Measurements from ENCODE around the gene CNPY1. TPM values are rescaled to one million over a fixed set of nuclear protein-coding genes. Genes with fewer than 3 reads are reported as not detected.

CNPY1 gene
- total and polyA plus RNA-seq, 9 of the 15 experiments (the other 6 are each of a cell fraction or from before 2014, with no cell fraction given), result not detected

DNA sequence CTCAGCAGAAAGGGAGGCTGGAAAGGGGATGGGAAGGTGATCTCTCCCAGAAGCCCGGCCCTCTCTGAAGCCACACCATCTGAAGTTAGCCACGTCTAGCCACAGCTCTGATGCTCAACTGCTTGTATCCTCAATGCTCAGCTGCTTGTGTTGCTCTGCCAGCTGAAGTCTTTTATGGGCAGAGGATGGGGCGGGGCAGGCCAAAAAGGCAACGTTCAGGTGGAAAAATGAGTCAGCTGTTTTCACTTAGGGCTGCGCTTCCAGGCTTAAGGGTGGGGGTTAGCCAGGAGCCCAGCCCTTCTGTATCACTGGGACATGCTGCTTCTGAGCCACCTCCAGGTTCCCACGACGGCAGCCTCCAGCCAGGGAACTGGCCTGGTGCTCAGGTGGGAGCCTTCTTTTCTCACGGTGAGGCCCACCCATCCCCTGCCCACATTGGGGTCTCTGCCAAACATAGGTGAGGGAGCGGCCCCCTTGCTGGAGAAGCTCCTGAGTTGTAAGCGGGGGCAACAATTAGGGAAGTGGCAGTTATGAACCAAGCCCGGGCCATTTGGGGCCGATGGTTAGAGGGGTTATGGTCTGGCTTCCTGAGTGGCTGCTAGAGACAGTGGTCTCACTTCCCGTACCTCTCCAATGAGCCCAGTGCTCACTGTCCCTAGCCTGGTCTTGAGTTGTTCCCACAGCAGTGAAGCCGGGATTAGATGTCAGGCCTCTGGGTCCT is 44.9 kb upstream of the CNPY1 start (continued):
- TF ChIP-seq, protein P1, sequence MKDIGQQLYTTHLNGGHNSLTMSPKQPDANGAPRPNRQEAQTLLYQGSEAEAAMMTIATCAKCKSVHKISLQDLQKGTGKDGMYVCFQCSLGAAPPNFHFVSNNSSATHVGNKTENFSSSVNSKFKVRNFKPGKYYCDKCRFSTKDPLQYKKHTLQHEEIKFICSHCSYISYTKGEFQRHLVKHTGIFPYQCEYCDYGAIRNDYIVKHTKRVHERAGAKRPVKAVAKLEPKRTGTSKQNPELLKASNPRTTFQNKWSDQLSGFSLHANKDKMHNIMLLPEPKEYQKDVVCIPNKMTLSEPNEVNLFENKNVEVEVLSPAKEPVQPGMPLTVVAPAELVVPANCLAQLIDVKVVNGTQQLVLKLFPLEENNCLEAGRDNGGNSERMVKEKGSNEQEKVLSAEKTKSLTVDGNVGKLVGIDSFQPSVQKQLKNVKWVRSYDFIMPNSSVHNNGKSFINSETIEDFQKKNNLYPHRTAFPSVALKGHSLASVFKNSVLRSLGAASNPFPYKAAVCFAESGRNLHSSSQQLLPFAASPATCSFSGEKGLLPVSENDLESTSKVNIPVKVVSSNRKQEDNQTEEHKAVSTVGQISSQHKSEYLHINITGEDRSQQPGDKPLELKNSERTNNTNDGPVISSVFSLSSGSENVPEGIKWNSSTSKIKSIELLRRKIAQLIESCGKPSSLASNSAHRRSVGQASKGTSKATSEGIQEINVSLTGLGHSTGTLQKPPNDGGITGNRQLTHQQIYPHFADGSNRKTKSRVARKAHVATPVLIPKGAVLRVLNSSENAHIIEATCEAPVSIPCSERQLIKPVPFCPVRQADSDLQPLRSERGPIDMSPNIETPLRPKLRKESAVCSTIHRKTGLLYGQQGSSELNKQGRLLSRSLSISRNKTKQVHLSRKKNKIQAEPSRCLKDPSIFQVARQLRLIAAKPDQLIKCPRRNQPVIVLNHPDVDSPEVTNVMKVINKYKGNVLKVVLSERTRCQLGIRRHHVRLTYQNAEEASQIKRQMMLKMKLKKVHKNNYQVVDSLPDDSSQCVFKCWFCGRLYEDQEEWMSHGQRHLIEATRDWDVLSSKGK (CRISPR knock-in tag; IDR thresholded peaks at IDR 0.05), result no peak
- TF ChIP-seq JUND (IDR thresholded peaks at IDR 0.05; ENCODE audit: borderline replicate concordance, low read depth, low read length) (no peak), JUND (tag; IDR thresholded peaks at IDR 0.05; ENCODE audit: borderline replicate concordance, low read depth, low read length) (no peak), NFE2L1 (tag; IDR thresholded peaks at IDR 0.05; ENCODE audit: borderline replicate concordance, low read depth) (no peak), ZNF253 (CRISPR knock-in tag; conservative IDR thresholded peaks at IDR 0.05) (no peak), ZFP36 (IDR thresholded peaks at IDR 0.05; ENCODE audit: low read depth, low read length, partially characterized antibody) (no peak), DACH1 (IDR thresholded peaks at IDR 0.05; ENCODE audit: partially characterized antibody) (peak; percentile 41), ZNF316 (IDR thresholded peaks at IDR 0.05) (peak; percentile 96), CAMTA2 (CRISPR knock-in tag; conservative IDR thresholded peaks at IDR 0.05) (no peak), L3MBTL2 (IDR thresholded peaks at IDR 0.05) (peak; percentile 38; the same call in 1 of the 2 replicates), NFIX (CRISPR knock-in tag; IDR thresholded peaks at IDR 0.05; ENCODE audit: low read depth) (no peak)
- TF ChIP-seq, protein P2, sequence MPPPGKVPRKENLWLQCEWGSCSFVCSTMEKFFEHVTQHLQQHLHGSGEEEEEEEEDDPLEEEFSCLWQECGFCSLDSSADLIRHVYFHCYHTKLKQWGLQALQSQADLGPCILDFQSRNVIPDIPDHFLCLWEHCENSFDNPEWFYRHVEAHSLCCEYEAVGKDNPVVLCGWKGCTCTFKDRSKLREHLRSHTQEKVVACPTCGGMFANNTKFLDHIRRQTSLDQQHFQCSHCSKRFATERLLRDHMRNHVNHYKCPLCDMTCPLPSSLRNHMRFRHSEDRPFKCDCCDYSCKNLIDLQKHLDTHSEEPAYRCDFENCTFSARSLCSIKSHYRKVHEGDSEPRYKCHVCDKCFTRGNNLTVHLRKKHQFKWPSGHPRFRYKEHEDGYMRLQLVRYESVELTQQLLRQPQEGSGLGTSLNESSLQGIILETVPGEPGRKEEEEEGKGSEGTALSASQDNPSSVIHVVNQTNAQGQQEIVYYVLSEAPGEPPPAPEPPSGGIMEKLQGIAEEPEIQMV (tag; conservative IDR thresholded peaks at IDR 0.05; ENCODE audit: low read depth), result no peak
- TF ChIP-seq, protein P3, sequence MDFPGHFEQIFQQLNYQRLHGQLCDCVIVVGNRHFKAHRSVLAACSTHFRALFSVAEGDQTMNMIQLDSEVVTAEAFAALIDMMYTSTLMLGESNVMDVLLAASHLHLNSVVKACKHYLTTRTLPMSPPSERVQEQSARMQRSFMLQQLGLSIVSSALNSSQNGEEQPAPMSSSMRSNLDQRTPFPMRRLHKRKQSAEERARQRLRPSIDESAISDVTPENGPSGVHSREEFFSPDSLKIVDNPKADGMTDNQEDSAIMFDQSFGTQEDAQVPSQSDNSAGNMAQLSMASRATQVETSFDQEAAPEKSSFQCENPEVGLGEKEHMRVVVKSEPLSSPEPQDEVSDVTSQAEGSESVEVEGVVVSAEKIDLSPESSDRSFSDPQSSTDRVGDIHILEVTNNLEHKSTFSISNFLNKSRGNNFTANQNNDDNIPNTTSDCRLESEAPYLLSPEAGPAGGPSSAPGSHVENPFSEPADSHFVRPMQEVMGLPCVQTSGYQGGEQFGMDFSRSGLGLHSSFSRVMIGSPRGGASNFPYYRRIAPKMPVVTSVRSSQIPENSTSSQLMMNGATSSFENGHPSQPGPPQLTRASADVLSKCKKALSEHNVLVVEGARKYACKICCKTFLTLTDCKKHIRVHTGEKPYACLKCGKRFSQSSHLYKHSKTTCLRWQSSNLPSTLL (IDR thresholded peaks at IDR 0.05), result no peak
- TF ChIP-seq, protein P4, sequence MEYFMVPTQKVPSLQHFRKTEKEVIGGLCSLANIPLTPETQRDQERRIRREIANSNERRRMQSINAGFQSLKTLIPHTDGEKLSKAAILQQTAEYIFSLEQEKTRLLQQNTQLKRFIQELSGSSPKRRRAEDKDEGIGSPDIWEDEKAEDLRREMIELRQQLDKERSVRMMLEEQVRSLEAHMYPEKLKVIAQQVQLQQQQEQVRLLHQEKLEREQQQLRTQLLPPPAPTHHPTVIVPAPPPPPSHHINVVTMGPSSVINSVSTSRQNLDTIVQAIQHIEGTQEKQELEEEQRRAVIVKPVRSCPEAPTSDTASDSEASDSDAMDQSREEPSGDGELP (CRISPR knock-in tag; IDR thresholded peaks at IDR 0.05; ENCODE audit: borderline replicate concordance), result peak; percentile 37; the same call in 1 of the 2 replicates
- TF ChIP-seq, protein P5, sequence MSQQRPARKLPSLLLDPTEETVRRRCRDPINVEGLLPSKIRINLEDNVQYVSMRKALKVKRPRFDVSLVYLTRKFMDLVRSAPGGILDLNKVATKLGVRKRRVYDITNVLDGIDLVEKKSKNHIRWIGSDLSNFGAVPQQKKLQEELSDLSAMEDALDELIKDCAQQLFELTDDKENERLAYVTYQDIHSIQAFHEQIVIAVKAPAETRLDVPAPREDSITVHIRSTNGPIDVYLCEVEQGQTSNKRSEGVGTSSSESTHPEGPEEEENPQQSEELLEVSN (IDR thresholded peaks at IDR 0.05; ENCODE audit: borderline replicate concordance in 1 of 2, extremely low read depth in 1 of 2, insufficient read depth in 1 of 2, insufficient read length in 1 of 2, low read depth in 1 of 2, low read length in 1 of 2, poor library complexity in 1 of 2, severe bottlenecking in 1 of 2), result peak in 1 of 2 experiments; percentile 44
- TF ChIP-seq, protein P6, sequence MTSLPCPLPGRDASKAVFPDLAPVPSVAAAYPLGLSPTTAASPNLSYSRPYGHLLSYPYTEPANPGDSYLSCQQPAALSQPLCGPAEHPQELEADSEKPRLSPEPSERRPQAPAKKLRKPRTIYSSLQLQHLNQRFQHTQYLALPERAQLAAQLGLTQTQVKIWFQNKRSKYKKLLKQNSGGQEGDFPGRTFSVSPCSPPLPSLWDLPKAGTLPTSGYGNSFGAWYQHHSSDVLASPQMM (CRISPR knock-in tag; IDR thresholded peaks at IDR 0.05), result no peak

Data from K562 (cell line).